Parathyroid adenoma (tissue), 2 donors: ENCODE data around the gene TJP1.

Experiments used
- H2AFZ ChIP-seq: fragments of 300-600 bp; sonication (generic); one replicate; pipeline ENCODE4 v1.7.0; 2017; ENCODE audit warnings: antibody characterized with exemption, mild to moderate bottlenecking
- H3K27ac ChIP-seq: fragments of 300-600 bp; sonication (generic); one replicate; pipeline ENCODE4 v1.7.0; 2017
- H3K27me3 ChIP-seq: fragments of 300-600 bp; sonication (generic); one replicate; pipeline ENCODE4 v1.7.0; 2017; ENCODE audit warnings: low read length; ENCODE audit not compliant: control insufficient read depth, insufficient read depth
- H3K36me3 ChIP-seq: fragments of 300-600 bp; sonication (generic); one replicate; pipeline ENCODE4 v1.7.0; 2017; ENCODE audit warnings: low read length; ENCODE audit not compliant: control insufficient read depth, insufficient read depth
- H3K4me1 ChIP-seq: fragments of 300-600 bp; sonication (generic); one replicate; pipeline ENCODE4 v1.7.0; 2017; ENCODE audit warnings: control low read depth
- H3K4me2 ChIP-seq: fragments of 300-600 bp; sonication (generic); one replicate; pipeline ENCODE4 v1.7.0; 2017; ENCODE audit warnings: low read length
- H3K4me3 ChIP-seq: fragments of 300-600 bp; sonication (generic); one replicate; pipeline ENCODE4 v1.7.0; 2017; ENCODE audit warnings: low read depth, low read length
- H3K79me2 ChIP-seq: fragments of 300-600 bp; sonication (generic); one replicate; pipeline ENCODE4 v1.7.0; 2017; ENCODE audit warnings: control low read depth
- H3K9ac ChIP-seq: fragments of 300-600 bp; sonication (generic); one replicate; pipeline ENCODE4 v1.7.0; 2017; ENCODE audit warnings: mild to moderate bottlenecking
- H3K9me3 ChIP-seq: fragments of 300-600 bp; sonication (generic); one replicate; pipeline ENCODE4 v1.7.0; 2017; ENCODE audit warnings: low read length; ENCODE audit not compliant: control insufficient read depth
- CTCF ChIP-seq: fragments of 300-600 bp; sonication (generic); IDR thresholded peaks from one replicate; pipeline ENCODE4 v1.7.0; 2017; ENCODE audit warnings: antibody characterized with exemption, mild to moderate bottlenecking
- donor health status: primary hyperparathyroidism.

Gene TJP1

GRCh38 chr15:29774900-29775299 is 47.4 kb downstream of the TJP1 start:
- no peak for TF ChIP-seq CTCF
- H2AFZ ChIP-seq: no peak overlapping the region
- H3K4me2 ChIP-seq: no peak overlapping the region

GRCh38 chr15:29773816-29774215 is 48.5 kb downstream of the TJP1 start:
- no peak for TF ChIP-seq CTCF
- H3K79me2 ChIP-seq: peaks cover 2% of the 10 kb centered on the region
- H2AFZ ChIP-seq: no peak overlapping the region
- no peaks in the 10 kb centered on the region for H3K4me1 ChIP-seq
- H3K27me3 ChIP-seq: no peaks in the 10 kb centered on the region
- H3K4me2 ChIP-seq: no peak overlapping the region
- no peaks in the 10 kb centered on the region for H3K36me3 ChIP-seq
- no peak overlapping the region for H3K4me3 ChIP-seq
- H3K9ac ChIP-seq: no peak overlapping the region
- no peaks in the 10 kb centered on the region for H3K9me3 ChIP-seq
- no peak overlapping the region for H3K27ac ChIP-seq

More at GRCh38 chr15:29774900-29775299, 47.4 kb downstream of the TJP1 start:
- Histone ChIP-seq H3K36me3 (no peaks in the 10 kb centered on the region), H3K9me3 (no peaks in the 10 kb centered on the region), H3K79me2 (peaks cover 2% of the 10 kb centered on the region), H3K9ac (no peak overlapping the region), H3K4me3 (no peak overlapping the region), H3K27ac (no peak overlapping the region), H3K27me3 (no peaks in the 10 kb centered on the region), H3K4me1 (no peaks in the 10 kb centered on the region)

- H3K36me3 ChIP-seq: no peaks in the 10 kb centered on the region
- H3K27me3 ChIP-seq: no peaks in the 10 kb centered on the region
- no peak overlapping the region for H3K4me3 ChIP-seq
- no peak for TF ChIP-seq CTCF
- H3K4me1 ChIP-seq: no peaks in the 10 kb centered on the region
- H3K4me2 ChIP-seq: no peak overlapping the region
- H3K79me2 ChIP-seq: no peaks in the 10 kb centered on the region
- no peak overlapping the region for H3K9ac ChIP-seq
- no peaks in the 10 kb centered on the region for H3K9me3 ChIP-seq
- H3K27ac ChIP-seq: no peak overlapping the region
- H2AFZ ChIP-seq: no peak overlapping the region
These were observed 49.3 kb downstream of the TJP1 start for GRCh38 chr15:29773000-29773399.

GRCh38 chr15:29770796-29771195 is 51.5 kb downstream of the TJP1 start:
- TF ChIP-seq CTCF: no peak
- no peak overlapping the region for H3K4me3 ChIP-seq
- H3K4me2 ChIP-seq: no peak overlapping the region
- no peaks in the 10 kb centered on the region for H3K79me2 ChIP-seq
- no peak overlapping the region for H3K9ac ChIP-seq
- no peak overlapping the region for H2AFZ ChIP-seq
- H3K9me3 ChIP-seq: no peaks in the 10 kb centered on the region
- H3K27ac ChIP-seq: no peak overlapping the region
- H3K27me3 ChIP-seq: no peaks in the 10 kb centered on the region
- H3K4me1 ChIP-seq: no peaks in the 10 kb centered on the region
- H3K36me3 ChIP-seq: no peaks in the 10 kb centered on the region

GRCh38 chr15:29765898-29766527 is 56.3 kb downstream of the TJP1 start:
- TF ChIP-seq CTCF: no peak
- no peak overlapping the region for H3K4me2 ChIP-seq
- H3K27ac ChIP-seq: no peak overlapping the region
- no peaks in the 10 kb centered on the region for H3K36me3 ChIP-seq
- H3K27me3 ChIP-seq: no peaks in the 10 kb centered on the region
- H3K9ac ChIP-seq: no peak overlapping the region
- H2AFZ ChIP-seq: no peak overlapping the region
- H3K9me3 ChIP-seq: no peaks in the 10 kb centered on the region
- peaks cover 3% of the 10 kb centered on the region for H3K4me1 ChIP-seq
- H3K79me2 ChIP-seq: no peaks in the 10 kb centered on the region
- H3K4me3 ChIP-seq: no peak overlapping the region
